ENCODE data around the gene USP12.

Gene USP12

DNA sequence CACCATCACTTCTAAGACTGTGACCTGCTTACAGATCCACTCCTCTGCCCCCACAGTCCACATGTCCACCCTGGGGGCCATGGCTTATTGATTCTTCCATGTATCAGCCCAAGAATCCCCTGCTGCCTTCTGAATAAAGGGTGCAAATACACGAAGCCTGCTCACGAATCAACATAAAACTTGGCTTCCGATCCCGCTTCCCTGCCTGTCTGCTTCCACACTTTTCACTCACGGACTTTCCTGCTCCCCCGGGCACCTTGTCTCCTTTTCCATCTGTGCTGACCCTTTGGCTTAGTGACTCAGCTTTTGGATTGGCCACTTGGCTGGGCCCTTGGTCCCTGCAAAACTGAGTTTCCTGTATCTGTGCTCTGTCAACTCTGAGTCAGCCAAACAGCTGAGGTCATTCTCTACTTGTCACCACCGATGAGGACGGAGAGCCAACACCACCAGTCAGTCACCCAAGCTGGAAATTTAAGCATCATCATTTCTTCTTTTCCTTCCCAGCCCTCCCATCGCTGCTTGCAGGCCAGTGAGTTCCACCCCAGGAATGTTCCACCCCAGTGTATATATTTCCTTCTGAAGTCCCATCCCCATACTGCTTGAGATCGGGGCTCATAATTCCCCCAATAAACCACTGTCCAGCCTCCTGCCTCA lies 11.4 kb upstream of the USP12 start:
- no peak for DNase-seq

- no peak for DNase-seq
These were observed 10.4 kb upstream of the USP12 start for GRCh38 chr13:27182054-27182453.

- DNase-seq: no peak
These were observed 6.2 kb upstream of the USP12 start for GRCh38 chr13:27177852-27178251.

GRCh38 chr13:27176470-27177410 lies 5.1 kb upstream of the USP12 start:
- no peak for DNase-seq

- no peak for DNase-seq
These were observed 3.3 kb upstream of the USP12 start for GRCh38 chr13:27174766-27175455.

- no peak for DNase-seq
These were observed 858 bp upstream of the USP12 start for GRCh38 chr13:27172495-27172842.

- DNase-seq: peak; percentile 49
These were observed 350 bp upstream of the USP12 start for GRCh38 chr13:27171827-27172494.

DNA sequence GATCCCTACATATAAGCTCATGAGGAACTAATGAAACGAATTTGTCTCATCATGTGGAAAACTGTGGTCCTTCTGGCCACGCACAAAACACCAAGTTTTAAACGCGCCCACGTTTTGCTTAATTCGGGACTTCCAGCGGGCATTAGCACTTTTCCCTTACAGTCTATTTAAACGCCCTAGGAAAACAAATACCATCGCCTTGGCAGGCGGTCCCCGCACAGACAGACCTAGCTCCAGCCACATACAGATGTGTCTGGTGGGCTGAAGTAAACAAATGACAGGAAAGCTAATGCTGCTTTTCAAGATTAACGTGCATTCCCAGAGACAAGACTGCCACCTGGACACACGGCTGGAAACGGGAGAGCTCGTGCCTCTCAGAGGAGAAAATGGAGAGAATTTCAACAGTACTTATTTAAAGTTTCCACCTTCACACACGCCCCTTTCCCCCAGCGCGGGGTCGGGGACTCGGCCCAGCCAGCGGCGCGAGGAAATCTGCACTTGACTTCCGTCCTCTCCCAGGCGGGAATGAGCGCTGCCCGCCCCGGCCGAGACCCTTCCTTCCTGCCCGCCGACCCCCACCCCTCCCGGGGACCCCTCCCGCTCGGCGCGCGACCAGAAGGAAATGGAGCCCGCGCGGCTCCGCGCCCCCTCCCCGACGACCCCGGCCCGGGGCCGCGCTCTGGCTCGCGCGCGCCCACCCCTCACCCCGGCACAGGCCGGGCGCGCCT lies 931 bp downstream of the USP12 start:
- no peak for DNase-seq

- DNase-seq: no peak
These were observed 1.4 kb downstream of the USP12 start for GRCh38 chr13:27170221-27170515.

- no peak for DNase-seq
These were observed 2.5 kb downstream of the USP12 start for GRCh38 chr13:27168906-27169657.

- DNase-seq: no peak
These were observed 3.5 kb downstream of the USP12 start for GRCh38 chr13:27168086-27168485.

GRCh38 chr13:27166313-27166712 lies 5.3 kb downstream of the USP12 start:
- no peak for DNase-seq

DNA sequence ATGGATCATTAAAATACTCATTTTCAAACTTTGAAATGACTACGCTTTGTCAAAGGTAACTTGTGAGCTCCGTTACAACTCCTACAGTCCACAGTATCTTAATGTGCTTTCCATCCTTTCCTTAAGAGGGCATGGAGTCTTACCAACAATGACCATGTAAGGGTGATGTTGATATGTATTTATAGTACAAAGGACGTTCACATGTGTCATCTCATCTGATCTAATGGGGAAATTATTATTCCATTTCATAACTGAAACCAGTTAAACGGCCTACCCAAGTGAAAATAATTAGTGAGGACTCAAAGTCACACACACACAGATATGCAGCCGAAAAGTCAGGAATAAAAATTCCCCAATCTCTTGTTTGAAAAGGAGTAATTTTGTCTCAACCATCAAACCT lies 9.6 kb downstream of the USP12 start:
- no peak for DNase-seq

DNA sequence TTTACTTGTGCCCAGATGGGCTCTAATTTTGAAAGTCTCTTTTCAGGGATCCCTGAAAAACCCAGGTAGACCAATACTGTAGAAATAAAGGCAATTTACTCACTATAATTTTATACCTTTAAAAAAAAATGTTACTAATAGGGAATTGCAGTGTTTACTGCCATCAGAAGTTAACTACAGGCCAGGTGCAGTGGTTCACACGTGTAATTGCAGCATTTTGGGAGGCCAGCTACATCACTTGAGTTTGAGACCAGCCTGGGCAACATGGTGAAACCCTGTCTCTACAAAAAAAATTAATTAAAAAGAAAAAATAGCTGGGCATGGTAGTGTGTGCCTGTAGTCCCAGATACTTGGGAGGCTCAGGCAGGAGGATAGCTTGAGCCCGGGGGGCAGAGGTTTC lies 10.2 kb downstream of the USP12 start:
- DNase-seq: no peak

DNA sequence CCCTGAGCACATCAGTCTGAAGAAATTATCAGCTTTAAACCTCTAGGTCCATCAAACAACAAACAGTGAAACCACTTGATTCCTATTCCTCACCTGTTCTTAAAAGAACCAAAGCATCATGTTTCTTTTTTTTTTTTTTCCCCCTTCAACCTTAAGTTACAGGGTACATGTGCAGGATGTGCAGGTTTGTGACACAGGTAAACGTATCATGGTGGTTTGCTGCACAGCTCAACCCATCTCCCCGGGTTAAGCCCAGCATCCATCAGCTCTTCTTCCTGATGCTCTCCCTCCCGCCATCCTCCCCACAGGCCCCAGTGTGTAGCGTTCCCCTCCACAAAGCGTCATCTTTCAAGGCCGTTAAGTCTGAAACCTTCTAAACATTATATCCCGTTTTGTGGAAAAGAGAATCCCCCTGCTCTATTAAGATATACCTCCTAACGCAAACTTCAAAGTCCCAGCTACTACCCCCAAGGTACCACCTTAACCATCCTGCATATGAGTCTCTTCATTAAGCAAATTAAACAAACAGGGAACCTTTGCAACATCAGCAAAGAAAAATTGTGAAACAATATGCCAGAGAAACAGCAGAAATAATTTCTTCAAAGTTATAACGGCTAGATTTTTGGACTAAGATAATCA lies 10.8 kb downstream of the USP12 start:
- DNase-seq: no peak

GRCh38 chr13:27159806-27160563 lies 11.6 kb downstream of the USP12 start:
- DNase-seq: no peak

DNA sequence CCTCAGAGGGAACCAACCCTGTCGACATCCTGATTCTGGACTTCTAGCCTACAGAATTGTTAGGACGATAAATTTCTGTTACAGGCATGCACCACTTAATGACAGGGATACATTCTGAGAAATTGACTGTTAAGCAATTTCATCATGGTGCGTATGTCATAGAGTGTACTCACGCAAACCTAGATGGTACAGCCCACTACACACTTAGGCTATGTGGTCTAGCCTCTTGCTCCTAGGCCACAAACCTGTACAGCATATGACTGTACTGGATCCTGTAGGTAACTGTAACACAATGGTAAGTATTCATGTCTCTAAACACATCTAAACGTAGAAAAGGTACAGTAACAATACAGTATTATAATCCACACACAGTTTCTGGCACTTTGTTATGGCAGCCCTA lies 13.3 kb downstream of the USP12 start:
- no peak for DNase-seq

- DNase-seq: no peak
These were observed 19.6 kb downstream of the USP12 start for GRCh38 chr13:27151798-27152599.

GRCh38 chr13:27149702-27150101 lies 21.9 kb downstream of the USP12 start:
- DNase-seq: no peak

- DNase-seq: no peak
These were observed 22.7 kb downstream of the USP12 start for GRCh38 chr13:27148900-27149299.

Measured in NCI-H1694 treated with DMSO at 0.1 percent for 48 hours (cell line).